Placental epithelial cell (primary cell): ENCODE results near the gene SDHAF4. TPM values are rescaled to one million over a fixed set of nuclear protein-coding genes. Genes with fewer than 3 reads are reported as not detected.

Experiments
- total RNA-seq: library from RNA; depleted of rRNA; stranded (reverse); fragments of >200 nt; gene quantifications from 2 replicates; pipeline ENCODE4 v1.2.3, GENCODE V29; 2012

Gene SDHAF4
- total RNA-seq: 2.9 and 10.2 TPM in 2 replicates

DNA sequence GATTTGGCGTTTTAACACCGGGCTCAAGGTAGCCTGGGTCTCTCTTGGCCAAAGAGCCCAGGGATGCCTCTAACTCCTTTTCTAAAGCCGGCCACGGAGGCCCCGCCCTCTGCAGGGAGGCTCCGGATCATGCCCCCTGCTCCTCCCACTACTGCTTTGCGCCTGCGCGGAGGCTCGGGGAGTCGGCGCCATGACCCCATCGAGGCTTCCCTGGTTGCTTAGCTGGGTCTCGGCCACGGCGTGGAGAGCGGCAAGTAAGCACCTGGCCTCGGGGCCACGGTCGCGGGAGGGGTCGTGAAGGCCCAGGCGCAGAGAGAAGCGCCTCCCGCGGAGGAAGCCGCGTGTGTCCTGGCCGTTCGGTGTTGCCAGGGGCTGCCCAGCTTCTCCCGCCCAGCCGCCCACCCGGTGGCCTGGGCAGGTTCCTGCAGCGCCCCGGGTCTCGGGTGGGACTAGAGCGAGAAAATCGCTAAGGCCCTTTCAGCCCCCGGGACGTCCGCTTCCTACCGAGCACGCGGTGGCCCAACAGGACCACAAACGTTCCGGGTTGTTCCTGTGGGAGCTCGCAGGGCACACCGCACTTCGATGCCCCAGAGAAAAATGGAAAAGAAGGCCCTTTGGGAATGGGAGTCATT is at the start of gene SDHAF4:
SDHAF4 (plus strand) TSS at position 180 of the 632 bp plus-strand sequence; CDS start at position 191, 11 bp downstream.

Other genes with a start within 250 kb of the SDHAF4 start
- 18.0 and 20.4 TPM in 2 replicates for gene FAM135A, start 153.4 kb upstream of the SDHAF4 start, total RNA-seq
- 15.3 and 20.7 TPM in 2 replicates for gene SMAP1, start 101.0 kb downstream of the SDHAF4 start, total RNA-seq